Measurements from ENCODE around the gene NR5A1.

DNA sequence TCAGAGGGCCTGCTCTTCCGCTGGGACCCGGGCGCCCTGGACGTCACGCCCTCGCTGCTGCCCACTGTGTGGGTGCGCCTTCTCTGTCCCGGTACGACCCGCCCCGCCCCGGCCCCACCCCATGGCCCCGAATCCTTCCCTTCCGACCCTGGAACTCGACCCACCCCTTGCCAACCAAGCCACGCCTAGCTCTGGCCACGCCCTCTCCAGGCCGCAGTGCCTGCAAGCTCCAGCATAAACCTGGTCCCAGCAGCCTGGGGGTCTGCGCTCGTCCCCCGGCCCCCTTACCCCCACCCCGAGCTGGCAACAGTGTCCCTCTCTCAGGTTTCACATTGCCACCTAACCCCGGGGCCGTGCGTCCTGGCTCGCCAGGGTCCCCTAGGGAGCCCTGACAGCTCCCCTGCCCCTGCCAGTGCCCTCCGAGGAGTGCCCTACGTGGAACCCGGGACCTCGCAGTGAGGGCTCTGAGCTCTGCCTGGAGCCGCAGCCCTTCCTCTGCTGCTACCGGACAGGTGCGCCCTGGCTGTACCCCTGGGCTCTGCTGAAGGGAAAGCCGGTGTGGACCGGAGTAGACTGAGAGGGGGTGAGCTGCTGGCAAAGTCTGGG lies 53.5 kb downstream of the NR5A1 start:
- TF ChIP-seq, protein P1, sequence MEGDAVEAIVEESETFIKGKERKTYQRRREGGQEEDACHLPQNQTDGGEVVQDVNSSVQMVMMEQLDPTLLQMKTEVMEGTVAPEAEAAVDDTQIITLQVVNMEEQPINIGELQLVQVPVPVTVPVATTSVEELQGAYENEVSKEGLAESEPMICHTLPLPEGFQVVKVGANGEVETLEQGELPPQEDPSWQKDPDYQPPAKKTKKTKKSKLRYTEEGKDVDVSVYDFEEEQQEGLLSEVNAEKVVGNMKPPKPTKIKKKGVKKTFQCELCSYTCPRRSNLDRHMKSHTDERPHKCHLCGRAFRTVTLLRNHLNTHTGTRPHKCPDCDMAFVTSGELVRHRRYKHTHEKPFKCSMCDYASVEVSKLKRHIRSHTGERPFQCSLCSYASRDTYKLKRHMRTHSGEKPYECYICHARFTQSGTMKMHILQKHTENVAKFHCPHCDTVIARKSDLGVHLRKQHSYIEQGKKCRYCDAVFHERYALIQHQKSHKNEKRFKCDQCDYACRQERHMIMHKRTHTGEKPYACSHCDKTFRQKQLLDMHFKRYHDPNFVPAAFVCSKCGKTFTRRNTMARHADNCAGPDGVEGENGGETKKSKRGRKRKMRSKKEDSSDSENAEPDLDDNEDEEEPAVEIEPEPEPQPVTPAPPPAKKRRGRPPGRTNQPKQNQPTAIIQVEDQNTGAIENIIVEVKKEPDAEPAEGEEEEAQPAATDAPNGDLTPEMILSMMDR (conservative IDR thresholded peaks at IDR 0.05; ENCODE audit: low read length) = no peak
- TF ChIP-seq EZH2phosphoT487 (IDR thresholded peaks at IDR 0.05; ENCODE audit: borderline replicate concordance) = no peak
